MM.1S (cell line): ENCODE measurements around the gene PICALM.

Experiments
- EZH2 ChIP-seq: fragments of 300-600 bp; sonication (generic); optimal IDR thresholded peaks from 2 replicates; pipeline ENCODE3; 2017; ENCODE audit warnings: low read depth, mild to moderate bottlenecking, antibody characterized with exemption, low read length, mixed read lengths
- TF ChIP-seq, protein P1 (sequence below): fragments of 300-600 bp; sonication (generic); IDR thresholded peaks from 2 replicates; pipeline ENCODE4 v1.5.1; 2016; ENCODE audit warnings: antibody characterized with exemption, low read length, mixed read lengths

GRCh38 chr11:86002431-86002830 is 66.5 kb downstream of the PICALM start:
- TF ChIP-seq, protein P1, sequence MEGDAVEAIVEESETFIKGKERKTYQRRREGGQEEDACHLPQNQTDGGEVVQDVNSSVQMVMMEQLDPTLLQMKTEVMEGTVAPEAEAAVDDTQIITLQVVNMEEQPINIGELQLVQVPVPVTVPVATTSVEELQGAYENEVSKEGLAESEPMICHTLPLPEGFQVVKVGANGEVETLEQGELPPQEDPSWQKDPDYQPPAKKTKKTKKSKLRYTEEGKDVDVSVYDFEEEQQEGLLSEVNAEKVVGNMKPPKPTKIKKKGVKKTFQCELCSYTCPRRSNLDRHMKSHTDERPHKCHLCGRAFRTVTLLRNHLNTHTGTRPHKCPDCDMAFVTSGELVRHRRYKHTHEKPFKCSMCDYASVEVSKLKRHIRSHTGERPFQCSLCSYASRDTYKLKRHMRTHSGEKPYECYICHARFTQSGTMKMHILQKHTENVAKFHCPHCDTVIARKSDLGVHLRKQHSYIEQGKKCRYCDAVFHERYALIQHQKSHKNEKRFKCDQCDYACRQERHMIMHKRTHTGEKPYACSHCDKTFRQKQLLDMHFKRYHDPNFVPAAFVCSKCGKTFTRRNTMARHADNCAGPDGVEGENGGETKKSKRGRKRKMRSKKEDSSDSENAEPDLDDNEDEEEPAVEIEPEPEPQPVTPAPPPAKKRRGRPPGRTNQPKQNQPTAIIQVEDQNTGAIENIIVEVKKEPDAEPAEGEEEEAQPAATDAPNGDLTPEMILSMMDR = no peak
- no peak for TF ChIP-seq EZH2
